Measurements from ENCODE around the gene TTC36.

The TTC36 gene

GRCh38 chr11:118560806-118561205, 33.5 kb downstream of the TTC36 start:
- Histone ChIP-seq H3K27ac (replicated peaks) (no peak overlapping the region), H3K27me3 (ENCODE audit: insufficient read depth, poor library complexity, severe bottlenecking) (no peaks in the 10 kb centered on the region), H3K4me3 (replicated peaks; ENCODE audit: insufficient read depth, low read length) (no peak overlapping the region)
- TF ChIP-seq CTCF (IDR thresholded peaks at IDR 0.05; ENCODE audit: insufficient read depth, low read length) = no peak
- TF ChIP-seq SPI1 (IDR thresholded peaks at IDR 0.05; ENCODE audit: borderline replicate concordance, low read depth) = no peak
- no peak for TF ChIP-seq GABPA (IDR thresholded peaks at IDR 0.05; ENCODE audit: low read depth)
- no peak for TF ChIP-seq REST (IDR thresholded peaks at IDR 0.05; ENCODE audit: insufficient replicate concordance, low read depth)
- TF ChIP-seq POLR2AphosphoS5 (IDR thresholded peaks at IDR 0.05; ENCODE audit: low read depth) = no peak
- no peak for DNase-seq (ENCODE audit: low read depth in 1 of 2, low spot score in 1 of 2)

DNA sequence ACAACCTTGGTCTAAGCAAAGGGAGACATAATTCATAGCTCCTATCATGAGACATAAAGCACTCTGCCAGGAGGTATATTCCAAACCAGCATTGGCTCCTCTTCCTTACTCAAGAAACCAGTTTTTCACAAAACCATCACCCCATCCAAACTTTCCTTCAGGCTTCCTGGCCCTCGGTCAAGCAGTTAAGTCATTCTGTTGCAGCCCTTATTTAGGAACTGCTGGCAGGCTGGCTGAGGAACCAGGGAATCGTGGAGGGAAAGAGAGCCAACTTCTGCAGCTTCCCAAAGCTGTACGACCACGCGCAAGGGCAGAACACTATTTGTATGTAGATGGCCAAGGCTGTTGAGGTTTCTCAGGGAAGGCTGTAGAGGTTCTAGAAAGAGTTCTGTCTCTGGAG, 37.8 kb downstream of the TTC36 start:
- TF ChIP-seq GABPA (IDR thresholded peaks at IDR 0.05; ENCODE audit: low read depth) = no peak
- no peak for TF ChIP-seq POLR2AphosphoS5 (IDR thresholded peaks at IDR 0.05; ENCODE audit: low read depth)
- TF ChIP-seq SPI1 (IDR thresholded peaks at IDR 0.05; ENCODE audit: borderline replicate concordance, low read depth) = no peak
- TF ChIP-seq CTCF (IDR thresholded peaks at IDR 0.05; ENCODE audit: insufficient read depth, low read length) = no peak
- no peak for TF ChIP-seq REST (IDR thresholded peaks at IDR 0.05; ENCODE audit: insufficient replicate concordance, low read depth)

DNA sequence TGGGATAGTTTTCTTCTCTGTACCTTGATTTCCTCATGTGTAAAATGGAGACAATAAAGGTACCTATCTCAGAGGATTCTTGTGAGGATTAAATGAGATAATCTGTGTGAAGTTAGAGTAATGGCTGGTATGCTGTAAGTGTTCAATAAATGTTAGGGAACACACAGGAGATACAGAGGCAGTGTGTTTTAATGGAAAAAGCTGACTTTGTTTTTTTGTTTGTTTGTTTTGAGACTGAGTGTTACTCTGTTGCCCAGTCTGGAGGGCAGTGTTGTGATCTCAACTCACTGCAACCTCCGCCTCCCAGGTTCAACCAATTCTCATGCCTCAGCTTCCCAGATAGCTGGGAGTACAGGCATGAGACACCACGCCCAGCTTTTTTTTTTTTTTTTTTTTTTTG, 42.4 kb downstream of the TTC36 start:
- TF ChIP-seq POLR2AphosphoS5 (IDR thresholded peaks at IDR 0.05; ENCODE audit: low read depth) = no peak
- no peak for TF ChIP-seq SPI1 (IDR thresholded peaks at IDR 0.05; ENCODE audit: borderline replicate concordance, low read depth)
- Histone ChIP-seq H3K27me3 (ENCODE audit: insufficient read depth, poor library complexity, severe bottlenecking) (no peaks in the 10 kb centered on the region), H3K27ac (replicated peaks) (no peak overlapping the region), H3K4me3 (replicated peaks; ENCODE audit: insufficient read depth, low read length) (no peak overlapping the region)
- DNase-seq (ENCODE audit: low read depth in 1 of 2, low spot score in 1 of 2) = no peak

More for the DNA sequence above, 37.8 kb downstream of the TTC36 start:
- Histone ChIP-seq H3K4me3 (replicated peaks; ENCODE audit: insufficient read depth, low read length) (no peak overlapping the region), H3K27me3 (ENCODE audit: insufficient read depth, poor library complexity, severe bottlenecking) (no peaks in the 10 kb centered on the region), H3K27ac (replicated peaks) (no peak overlapping the region)
- DNase-seq (ENCODE audit: low read depth in 1 of 2, low spot score in 1 of 2) = no peak

DNA sequence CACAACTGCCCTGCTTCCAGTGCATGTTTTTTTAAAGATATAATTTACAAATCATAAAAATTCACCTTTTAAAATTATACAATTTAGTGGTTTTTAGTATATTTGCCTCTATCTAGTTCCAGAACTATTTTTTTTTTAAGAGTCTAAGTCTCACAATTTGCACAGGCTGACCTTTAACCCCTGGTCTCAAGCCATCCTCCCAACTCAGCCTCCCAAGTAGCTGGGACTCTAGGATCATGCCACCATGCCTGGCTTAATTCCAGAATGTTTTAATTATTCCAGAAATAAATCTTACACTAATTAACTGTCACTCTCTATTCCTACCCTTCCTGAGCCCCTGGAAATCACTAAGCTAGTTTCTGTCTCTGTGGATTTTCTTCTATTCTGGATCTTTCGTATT, 43.5 kb downstream of the TTC36 start:
- no peak for DNase-seq (ENCODE audit: low read depth in 1 of 2, low spot score in 1 of 2)
- Histone ChIP-seq H3K27ac (replicated peaks) (no peak overlapping the region), H3K4me3 (replicated peaks; ENCODE audit: insufficient read depth, low read length) (no peak overlapping the region), H3K27me3 (ENCODE audit: insufficient read depth, poor library complexity, severe bottlenecking) (no peaks in the 10 kb centered on the region)
- TF ChIP-seq REST (IDR thresholded peaks at IDR 0.05; ENCODE audit: insufficient replicate concordance, low read depth) (no peak), SPI1 (IDR thresholded peaks at IDR 0.05; ENCODE audit: borderline replicate concordance, low read depth) (no peak), CTCF (IDR thresholded peaks at IDR 0.05; ENCODE audit: insufficient read depth, low read length) (no peak), GABPA (IDR thresholded peaks at IDR 0.05; ENCODE audit: low read depth) (no peak), POLR2AphosphoS5 (IDR thresholded peaks at IDR 0.05; ENCODE audit: low read depth) (no peak)

Data from HL-60 (cell line).